Activated CD8-positive, alpha-beta T cell treated with anti-CD3 and anti-CD28 coated beads for 36 hours (primary cell): ENCODE results near the gene ZNF672. TPM values are rescaled to one million over a fixed set of nuclear protein-coding genes. Genes with fewer than 3 reads are reported as not detected.

Experiments used
- ATAC-seq: fragments of 200-7000 bp; cut with Tn5 transposase; one replicate; pipeline ENCODE4 v1.10.0; 2021; ENCODE audit warnings: mild to moderate bottlenecking, moderate library complexity
- CTCF ChIA-PET: fragments of 350-600 bp; sonication (Branson Sonifier 250); formaldehyde crosslinking; loops from one replicate; lab custom pipeline; 2021; ENCODE audit warnings: antibody characterized with exemption; lab: Charles Lee
- POLR2A ChIA-PET: fragments of 350-600 bp; sonication (Branson Sonifier 250); formaldehyde crosslinking; loops from one replicate; lab custom pipeline; 2021; ENCODE audit warnings: antibody characterized with exemption; lab: Charles Lee
- DNase-seq: peaks from one replicate; pipeline ENCODE4 v3.0.0-alpha.2; 2020
- H3K27ac Mint-ChIP-seq: one replicate; pipeline ENCODE4 v1.8.0; 2021; ENCODE audit warnings: mild to moderate bottlenecking, mixed read lengths
- H3K27me3 Mint-ChIP-seq: one replicate; pipeline ENCODE4 v1.8.0; 2021; ENCODE audit warnings: mixed read lengths
- H3K36me3 Mint-ChIP-seq: one replicate; pipeline ENCODE4 v1.8.0; 2021; ENCODE audit warnings: low read depth, mixed read lengths
- H3K4me1 Mint-ChIP-seq: one replicate; pipeline ENCODE4 v1.8.0; 2021; ENCODE audit warnings: low read depth, mixed read lengths
- H3K4me3 Mint-ChIP-seq: one replicate; pipeline ENCODE4 v1.8.0; 2021; ENCODE audit warnings: mild to moderate bottlenecking, moderate library complexity, mixed read lengths
- H3K9me3 Mint-ChIP-seq: one replicate; pipeline ENCODE4 v1.8.0; 2021; ENCODE audit warnings: mixed read lengths
- CTCF ChIP-seq: fragments of 200-600 bp; IDR thresholded peaks from one replicate; pipeline ENCODE4 v1.8.0; 2022; ENCODE audit warnings: antibody characterized with exemption, mild to moderate bottlenecking
- intact Hi-C: fragments of 100-400 bp; cut with micrococcal nuclease; formaldehyde crosslinking; loops from one replicate; pipeline ENCODE4 v1.10.0; 2022
- total RNA-seq, 2 experiments: library from RNA; stranded (reverse); gene quantifications; one replicate each; pipeline ENCODE4 v1.2.3, GENCODE V29; 2021

Gene ZNF672
- total RNA-seq, 2 experiments from 2014 or later, result 43.8 to 45.1 TPM

- ChIA-PET POLR2A (interaction anchor here (1.5 to 2.0 kb wide), 3 partner anchors 8 to 11 kb away, joined by 6 to 11 read pairs (median 9); no protein-coding TSS in a partner anchor), CTCF (interaction anchor here (0.9 to 3.3 kb wide), 4 partner anchors 12 to 19 kb away, joined by 4 to 26 read pairs (median 18); partner anchors contain the start of genes SH3BP5L and ZNF692)
- no peaks in the 10 kb centered on the region for H3K9me3 Mint-ChIP-seq
- H3K36me3 Mint-ChIP-seq, result peaks cover 26% of the 10 kb centered on the region
- DNase-seq (no peak), ATAC-seq (no peak)
- H3K27ac Mint-ChIP-seq, result no peak overlapping the region
- no peaks in the 10 kb centered on the region for H3K27me3 Mint-ChIP-seq
- H3K4me1 Mint-ChIP-seq, result peaks cover 20% of the 10 kb centered on the region
- intact Hi-C loops, result no loop called here
- no peak overlapping the region for H3K4me3 Mint-ChIP-seq
- TF ChIP-seq CTCF, result no peak
Measured at GRCh38 chr1:248842781-248843331, 4.8 kb downstream of the ZNF672 start.

- ChIA-PET POLR2A (no interaction called here), CTCF (interaction anchor here (3.3 kb wide), 1 partner anchor 15 kb away, joined by 26 read pairs; the partner anchor contains the start of gene ZNF692)
- peaks cover 20% of the 10 kb centered on the region for H3K4me1 Mint-ChIP-seq
- DNase-seq, result no peak
- H3K9me3 Mint-ChIP-seq, result no peaks in the 10 kb centered on the region
- peaks cover 32% of the 10 kb centered on the region for H3K36me3 Mint-ChIP-seq
- H3K27me3 Mint-ChIP-seq, result no peaks in the 10 kb centered on the region
- no peak overlapping the region for H3K4me3 Mint-ChIP-seq
- ATAC-seq, result no peak
- no peak for TF ChIP-seq CTCF
- H3K27ac Mint-ChIP-seq, result no peak overlapping the region
- intact Hi-C loops, result no loop called here
Measured at GRCh38 chr1:248843687-248844086, 5.7 kb downstream of the ZNF672 start.

GRCh38 chr1:248844526-248844925 lies 6.5 kb downstream of the ZNF672 start:
- intact Hi-C loops, result no loop called here
- CTCF ChIA-PET, result interaction anchor here (1.5 kb wide), 1 partner anchor 14 kb away, joined by 6 read pairs; the partner anchor contains the start of gene ZNF692
- H3K4me1 Mint-ChIP-seq, result peaks cover 17% of the 10 kb centered on the region
- H3K9me3 Mint-ChIP-seq, result no peaks in the 10 kb centered on the region
- no peaks in the 10 kb centered on the region for H3K27me3 Mint-ChIP-seq
- TF ChIP-seq CTCF, result no peak
- ATAC-seq (no peak), DNase-seq (no peak)
- no peak overlapping the region for H3K27ac Mint-ChIP-seq
- POLR2A ChIA-PET, result interaction anchor here (1.3 kb wide), 1 partner anchor 14 kb away, joined by 4 read pairs; no protein-coding TSS in a partner anchor
- peaks cover 33% of the 10 kb centered on the region for H3K36me3 Mint-ChIP-seq
- H3K4me3 Mint-ChIP-seq, result no peak overlapping the region

- no peaks in the 10 kb centered on the region for H3K9me3 Mint-ChIP-seq
- DNase-seq, result no peak
- ChIA-PET POLR2A (interaction anchor here (0.7 to 1.0 kb wide), 3 partner anchors 9 to 17 kb away, joined by 3 to 5 read pairs (median 3); partner anchors contain the start of gene ZNF692), CTCF (no interaction called here)
- ATAC-seq, result no peak
- no peak overlapping the region for H3K4me3 Mint-ChIP-seq
- intact Hi-C loops, result no loop called here
- no peaks in the 10 kb centered on the region for H3K27me3 Mint-ChIP-seq
- peaks cover 30% of the 10 kb centered on the region for H3K36me3 Mint-ChIP-seq
- no peaks in the 10 kb centered on the region for H3K4me1 Mint-ChIP-seq
- no peak overlapping the region for H3K27ac Mint-ChIP-seq
- TF ChIP-seq CTCF, result no peak
Measured at GRCh38 chr1:248847181-248847955, 9.3 kb downstream of the ZNF672 start.
